GM23338 (cell line): ENCODE measurements around the gene TYSND1. TPM values are rescaled to one million over a fixed set of nuclear protein-coding genes. Genes with fewer than 3 reads are reported as not detected.

Source experiments
- ATAC-seq: fragments of 200-7000 bp; cut with Tn5 transposase; 3 replicates; pipeline ENCODE4 v1.9.1; 2020
- DNase-seq: peaks from one replicate; pipeline ENCODE4 v3.0.0-alpha.2; 2015; ENCODE audit warnings: low spot score
- H2AFZ ChIP-seq: fragments of 200-600 bp; sonication (generic); 2 replicates; pipeline ENCODE4 v1.8.0; 2016; ENCODE audit warnings: antibody characterized with exemption, mild to moderate bottlenecking, moderate library complexity
- H3F3A ChIP-seq: fragments of 200-600 bp; sonication (generic); replicated peaks from 2 replicates; pipeline ENCODE4 v1.8.0; 2017; ENCODE audit warnings: antibody characterized with exemption, mixed run types, low read depth
- H3K27ac ChIP-seq: fragments of 200-600 bp; sonication (generic); 2 replicates; pipeline ENCODE4 v1.6.1; 2016; ENCODE audit warnings: low read depth
- H3K27me3 ChIP-seq: fragments of 200-600 bp; sonication (generic); 2 replicates; pipeline ENCODE4 v1.8.0; 2016; ENCODE audit warnings: mild to moderate bottlenecking, mixed run types, moderate library complexity; ENCODE audit not compliant: insufficient read depth
- H3K36me3 ChIP-seq: fragments of 200-600 bp; sonication (generic); 2 replicates; pipeline ENCODE4 v1.8.0; 2016; ENCODE audit warnings: mild to moderate bottlenecking; ENCODE audit not compliant: insufficient read depth
- H3K4me1 ChIP-seq: fragments of 200-600 bp; sonication (generic); 2 replicates; pipeline ENCODE4 v1.8.0; 2016; ENCODE audit warnings: mild to moderate bottlenecking, moderate library complexity; ENCODE audit not compliant: insufficient read depth
- H3K4me2 ChIP-seq: fragments of 200-600 bp; sonication (generic); 2 replicates; pipeline ENCODE4 v1.7.1; 2017; ENCODE audit warnings: mixed run types
- H3K4me3 ChIP-seq: fragments of 200-600 bp; sonication (generic); 2 replicates; pipeline ENCODE4 v1.6.1; 2016; ENCODE audit warnings: mixed run types
- H3K79me2 ChIP-seq: fragments of 200-600 bp; sonication (generic); replicated peaks from 2 replicates; pipeline ENCODE4 v1.8.0; 2017; ENCODE audit warnings: mild to moderate bottlenecking; ENCODE audit not compliant: insufficient read depth
- H3K9me2 ChIP-seq: fragments of 200-600 bp; sonication (generic); 2 replicates; pipeline ENCODE4 v1.8.0; 2017; ENCODE audit not compliant: insufficient read depth
- H4K20me1 ChIP-seq: fragments of 200-600 bp; sonication (generic); replicated peaks from 2 replicates; pipeline ENCODE4 v1.8.0; 2017; ENCODE audit warnings: mild to moderate bottlenecking; ENCODE audit not compliant: insufficient read depth
- H3K27ac Mint-ChIP-seq: 2 replicates; pipeline ENCODE4 v1.8.0; 2020; ENCODE audit warnings: inconsistent platforms, mild to moderate bottlenecking, moderate library complexity, mixed read lengths
- H3K27me3 Mint-ChIP-seq: 3 replicates; pipeline ENCODE4 v1.8.0; 2022; ENCODE audit warnings: low read depth, mild to moderate bottlenecking, moderate library complexity, mixed read lengths, inconsistent platforms; ENCODE audit not compliant: insufficient read depth, poor library complexity
- H3K36me3 Mint-ChIP-seq: 3 replicates; pipeline ENCODE4 v1.8.0; 2021; ENCODE audit warnings: low read depth, mild to moderate bottlenecking, inconsistent platforms, moderate library complexity, mixed read lengths
- H3K4me1 Mint-ChIP-seq: 3 replicates; pipeline ENCODE4 v1.8.0; 2020; ENCODE audit warnings: mild to moderate bottlenecking, inconsistent platforms, mixed read lengths
- H3K4me3 Mint-ChIP-seq: 3 replicates; pipeline ENCODE4 v1.8.0; 2021; ENCODE audit warnings: moderate library complexity, mild to moderate bottlenecking, inconsistent platforms, mixed read lengths
- H3K9me3 Mint-ChIP-seq: 3 replicates; pipeline ENCODE4 v1.8.0; 2020; ENCODE audit warnings: moderate library complexity, mild to moderate bottlenecking, inconsistent platforms, mixed read lengths
- CREB1 ChIP-seq: fragments of 250-450 bp; sonication (Bioruptor Pico); IDR thresholded peaks from 2 replicates; pipeline ENCODE4 v1.5.0; 2020; ENCODE audit warnings: low read depth, mild to moderate bottlenecking, moderate library complexity
- CTCF ChIP-seq, 2 experiments: fragments of 200-600 bp in 1 of 2; sonication (generic) in 1 of 2; conservative IDR thresholded peaks; 2 replicates each; pipeline versions ENCODE4 v1.5.1 to v1.6.1; 2016 to 2017; ENCODE audit warnings: antibody characterized with exemption in 2 of 2, low read depth in 2 of 2, mild to moderate bottlenecking in 2 of 2, moderate library complexity in 1 of 2
- ETS1 ChIP-seq: IDR thresholded peaks from 2 replicates; pipeline ENCODE4 v1.6.1; 2016; ENCODE audit warnings: antibody characterized with exemption
- EZH2 ChIP-seq: fragments of 200-600 bp; sonication (generic); IDR thresholded peaks from one replicate; pipeline ENCODE4 v1.8.0; 2017; ENCODE audit warnings: antibody characterized with exemption, mild to moderate bottlenecking, low read depth; ENCODE audit not compliant: unreplicated experiment
- EZH2phosphoT487 ChIP-seq: fragments of 200-600 bp; sonication (generic); IDR thresholded peaks from one replicate; pipeline ENCODE4 v1.8.1; 2018; ENCODE audit warnings: antibody characterized with exemption; ENCODE audit not compliant: unreplicated experiment
- JUNB ChIP-seq: IDR thresholded peaks from one replicate; pipeline ENCODE4 v1.6.1; 2016; ENCODE audit warnings: antibody characterized with exemption; ENCODE audit not compliant: unreplicated experiment
- NANOG ChIP-seq: IDR thresholded peaks from 2 replicates; pipeline ENCODE4 v1.6.1; 2016; ENCODE audit warnings: antibody characterized with exemption, borderline replicate concordance
- POLR2AphosphoS5 ChIP-seq: IDR thresholded peaks from 2 replicates; pipeline ENCODE4 v1.6.1; 2016; ENCODE audit warnings: antibody characterized with exemption, low read depth
- REST ChIP-seq: IDR thresholded peaks from one replicate; pipeline ENCODE4 v1.6.1; 2018; ENCODE audit warnings: antibody characterized with exemption; ENCODE audit not compliant: unreplicated experiment
- STAT1 ChIP-seq: IDR thresholded peaks from one replicate; pipeline ENCODE4 v1.6.1; 2016; ENCODE audit warnings: antibody characterized with exemption; ENCODE audit not compliant: unreplicated experiment
- ZNF114 ChIP-seq: fragments of 250-450 bp; sonication (Bioruptor Pico); IDR thresholded peaks from 2 replicates; pipeline ENCODE4 v1.5.0; 2020; ENCODE audit warnings: mild to moderate bottlenecking, moderate library complexity
- ZNF331 ChIP-seq: fragments of 250-450 bp; sonication (Bioruptor Pico); IDR thresholded peaks from 2 replicates; pipeline ENCODE4 v1.5.0; 2020; ENCODE audit warnings: low read depth, mild to moderate bottlenecking, moderate library complexity
- ZNF462 ChIP-seq: fragments of 250-450 bp; sonication (Bioruptor Pico); IDR thresholded peaks from 2 replicates; pipeline ENCODE4 v1.5.0; 2020; ENCODE audit warnings: mild to moderate bottlenecking, moderate library complexity
- polyA plus RNA-seq: library from polyadenylated mRNA; unstranded; fragments of >200 nt; fragmentation: Nextera tagmentation; extraction: Ambion mirVana; gene quantifications from 2 replicates; pipeline ENCODE4 v1.2.1, GENCODE V29; 2016
- total RNA-seq: library from RNA; depleted of rRNA; stranded (reverse); fragments of >200 nt; shearing (Covaris generic); gene quantifications from 2 replicates; pipeline ENCODE4 v1.2.3, GENCODE V29; 2014

Gene TYSND1
- total and polyA plus RNA-seq, 2 experiments from 2014 or later: 5.2 to 19.5 TPM

GRCh38 chr10:70135684-70136083 lies 10.8 kb downstream of the TYSND1 start:
- peaks cover 6% of the 10 kb centered on the region for H3K4me1 Mint-ChIP-seq
- H3K79me2 ChIP-seq: no peaks in the 10 kb centered on the region
- peaks cover 23% of the 10 kb centered on the region for H3K27me3 Mint-ChIP-seq
- peaks cover 5% of the 10 kb centered on the region; the same call in 1 of the 2 replicates for H3K4me1 ChIP-seq
- no peak overlapping the region for H3K4me2 ChIP-seq
- no peaks in the 10 kb centered on the region for H3K9me3 Mint-ChIP-seq
- no peak overlapping the region for H3K4me3 ChIP-seq
- no peak overlapping the region for H2AFZ ChIP-seq
- no peak for TF ChIP-seq EZH2phosphoT487
- no peak for TF ChIP-seq POLR2AphosphoS5
- no peak for TF ChIP-seq EZH2
- no peak for TF ChIP-seq JUNB
- TF ChIP-seq ETS1: no peak
- no peak for TF ChIP-seq ZNF331
- TF ChIP-seq CTCF (conservative IDR thresholded peaks at IDR 0.05; ENCODE audit: low read depth in 2 of 2): no peak
- TF ChIP-seq ZNF114: no peak
- TF ChIP-seq NANOG: no peak
- TF ChIP-seq ZNF462: no peak
- no peak for TF ChIP-seq STAT1
- no peak for TF ChIP-seq CREB1 (CRISPR knock-in tag)
- TF ChIP-seq REST: no peak
- DNase-seq (no peak), ATAC-seq (no peak)
- peaks cover 32% of the 10 kb centered on the region; the same call in 1 of the 2 replicates for H3K27me3 ChIP-seq
- H3K36me3 ChIP-seq: no peaks in the 10 kb centered on the region
- no peak overlapping the region for H3K27ac Mint-ChIP-seq
- H3F3A ChIP-seq: peaks cover 5% of the 10 kb centered on the region; the same call in 1 of the 2 replicates
- peaks cover 3% of the 10 kb centered on the region; the same call in 2 of the 3 replicates for H3K36me3 Mint-ChIP-seq
- no peaks in the 10 kb centered on the region for H3K9me2 ChIP-seq
- H4K20me1 ChIP-seq: no peaks in the 10 kb centered on the region
- no peak overlapping the region for H3K4me3 Mint-ChIP-seq
- H3K27ac ChIP-seq: no peak overlapping the region
